Prostate gland (tissue), 2 donors: ENCODE data around the gene GLRX5.

ENCODE experiments used
- POLR2A ChIP-seq: fragments of 450-650 bp; IDR thresholded peaks from one replicate; pipeline ENCODE4 v1.6.1; 2016; ENCODE audit warnings: antibody characterized with exemption, mild to moderate bottlenecking
- TF ChIP-seq, protein P1 (sequence below), 4 experiments: fragments of 200-600 bp in 2 of 4; fragments of 450-650 bp in 2 of 4; sonication (generic) in 2 of 4; IDR thresholded peaks; 1 replicate in 3 of 4; 2 replicates in 1 of 4; pipeline ENCODE4 v1.5.1; 2016 to 2019; ENCODE audit warnings: antibody characterized with exemption in 4 of 4, mild to moderate bottlenecking in 2 of 4, moderate library complexity in 2 of 4

DNA sequence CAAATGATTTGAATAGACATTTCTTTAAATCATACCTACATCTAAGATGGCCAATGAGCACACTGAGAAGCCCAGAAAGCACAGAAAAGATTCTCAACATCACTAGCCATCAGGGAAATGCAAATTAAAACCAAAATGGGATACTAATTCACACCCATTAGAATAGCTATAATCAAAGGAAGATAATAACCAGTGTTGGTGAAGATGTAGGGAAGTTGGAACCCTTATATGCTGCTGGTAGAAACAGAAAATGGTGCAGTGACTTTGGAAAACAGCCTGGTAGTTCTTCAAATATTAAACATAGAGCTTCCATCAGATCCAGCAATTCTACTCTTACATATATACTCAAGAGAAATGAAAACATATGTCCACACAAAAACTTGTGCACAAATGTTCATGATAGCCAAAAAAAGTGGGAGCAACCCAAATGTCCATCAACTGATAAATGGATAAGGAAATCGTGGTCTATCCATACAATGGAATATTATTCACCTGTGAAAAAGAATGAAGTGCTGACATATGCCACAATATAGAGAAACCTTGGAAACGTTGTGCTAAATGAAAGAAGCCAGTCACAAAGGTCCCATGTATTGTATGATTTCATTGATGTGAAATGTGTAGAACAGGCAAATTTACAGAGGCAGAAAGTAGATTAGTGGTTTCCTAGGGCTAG lies 42.8 kb upstream of the GLRX5 start:
- TF ChIP-seq, protein P1, sequence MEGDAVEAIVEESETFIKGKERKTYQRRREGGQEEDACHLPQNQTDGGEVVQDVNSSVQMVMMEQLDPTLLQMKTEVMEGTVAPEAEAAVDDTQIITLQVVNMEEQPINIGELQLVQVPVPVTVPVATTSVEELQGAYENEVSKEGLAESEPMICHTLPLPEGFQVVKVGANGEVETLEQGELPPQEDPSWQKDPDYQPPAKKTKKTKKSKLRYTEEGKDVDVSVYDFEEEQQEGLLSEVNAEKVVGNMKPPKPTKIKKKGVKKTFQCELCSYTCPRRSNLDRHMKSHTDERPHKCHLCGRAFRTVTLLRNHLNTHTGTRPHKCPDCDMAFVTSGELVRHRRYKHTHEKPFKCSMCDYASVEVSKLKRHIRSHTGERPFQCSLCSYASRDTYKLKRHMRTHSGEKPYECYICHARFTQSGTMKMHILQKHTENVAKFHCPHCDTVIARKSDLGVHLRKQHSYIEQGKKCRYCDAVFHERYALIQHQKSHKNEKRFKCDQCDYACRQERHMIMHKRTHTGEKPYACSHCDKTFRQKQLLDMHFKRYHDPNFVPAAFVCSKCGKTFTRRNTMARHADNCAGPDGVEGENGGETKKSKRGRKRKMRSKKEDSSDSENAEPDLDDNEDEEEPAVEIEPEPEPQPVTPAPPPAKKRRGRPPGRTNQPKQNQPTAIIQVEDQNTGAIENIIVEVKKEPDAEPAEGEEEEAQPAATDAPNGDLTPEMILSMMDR (IDR thresholded peaks at IDR 0.05) = no peak
- no peak for TF ChIP-seq POLR2A
